Activated gamma-delta T cell treated with anti-CD3 and anti-CD28 coated beads, Interleukin-2, amount 50 U/mL, for 16 hours (primary cell): Measurements from ENCODE around the gene KLHDC4.
A peak's percentile ranks its signal among the peaks of the same experiment; 100 is the strongest.
"Not testable (repeated sequence)": the region's sequence is repeated elsewhere in the genome, so short reads cannot be mapped to it uniquely, and the experiment has no call there.

Experiments used
- DNase-seq: peaks from one replicate; pipeline ENCODE4 v3.0.0-alpha.2; 2020; ENCODE audit warnings: low read depth

KLHDC4 gene

DNA sequence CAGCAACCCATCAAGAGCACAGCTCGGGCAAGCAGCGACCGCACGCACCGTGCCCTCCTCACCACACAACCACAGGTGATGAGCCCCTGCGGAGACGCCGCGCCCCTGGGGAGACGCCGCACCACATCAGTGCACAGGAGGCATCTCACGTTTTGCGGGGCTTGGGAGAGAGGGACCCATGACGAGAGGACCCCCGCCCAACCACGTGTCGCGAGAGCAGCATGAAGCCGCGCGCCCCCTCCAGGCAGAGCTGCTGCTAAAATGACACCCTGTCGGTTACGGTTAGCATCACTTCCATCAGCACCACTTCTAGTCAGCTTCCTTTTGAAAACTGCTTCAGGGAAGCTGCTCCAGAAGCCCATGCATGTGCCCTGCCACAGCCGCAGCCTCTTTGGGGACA, 45.3 kb downstream of the KLHDC4 start:
- DNase-seq, result no peak

DNA sequence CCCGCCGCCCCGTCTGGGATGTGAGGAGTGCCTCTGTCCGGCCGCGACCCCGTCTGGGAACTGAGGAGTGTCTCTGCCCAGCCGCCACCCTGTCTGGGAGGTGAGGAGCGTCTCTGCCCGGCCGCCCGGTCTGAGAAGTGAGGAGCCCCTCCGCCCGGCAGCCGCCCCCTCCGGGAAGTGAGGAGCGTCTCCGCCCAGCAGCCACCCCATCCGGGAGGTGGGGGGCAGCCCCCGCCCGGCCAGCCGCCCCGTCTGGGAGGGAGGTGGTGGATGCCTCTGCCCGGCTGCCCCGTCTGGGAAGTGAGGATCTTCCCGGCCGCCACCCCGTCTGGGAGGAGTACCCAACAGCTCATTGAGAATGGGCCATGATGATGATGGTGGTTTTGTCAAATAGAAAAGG, 47.0 kb downstream of the KLHDC4 start:
- not testable (repeated sequence) for DNase-seq

DNA sequence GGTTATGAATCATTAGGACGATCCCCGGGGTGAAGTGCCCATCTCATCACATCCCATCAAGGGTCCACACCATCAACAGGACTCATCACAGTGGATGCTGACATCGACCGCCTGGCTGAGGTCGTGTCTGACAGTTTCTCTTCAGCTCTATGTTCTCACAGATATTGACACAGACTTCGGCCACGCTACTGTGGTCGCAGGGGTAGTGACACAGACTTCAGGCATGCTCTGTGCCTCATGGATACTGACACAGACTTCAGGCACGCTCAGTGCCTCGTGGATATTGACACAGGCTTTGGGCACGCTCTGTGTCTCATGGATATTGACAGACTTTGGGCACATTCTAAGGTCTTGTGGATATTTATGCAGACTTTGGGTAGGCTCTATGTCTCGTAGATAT, 50.1 kb downstream of the KLHDC4 start:
- DNase-seq, result no peak

DNA sequence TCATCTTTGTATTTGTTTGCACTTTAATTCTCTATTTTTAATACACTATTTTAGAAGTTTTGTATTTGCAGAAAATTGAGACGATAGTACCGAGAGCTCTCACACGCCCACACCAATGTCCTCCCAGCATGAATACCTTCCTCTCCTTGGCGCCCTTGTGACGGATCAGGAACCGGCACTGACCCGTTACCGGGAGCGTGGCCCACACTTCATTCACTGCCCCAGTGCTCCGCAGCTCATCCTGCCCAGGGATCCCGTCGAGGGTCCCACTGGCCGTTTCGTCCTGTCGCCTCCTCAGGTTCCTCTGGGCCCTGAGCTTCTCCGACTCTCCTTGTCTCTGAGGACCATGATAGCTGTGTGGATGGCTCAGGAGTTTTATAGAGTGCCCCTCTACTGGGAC, 50.6 kb downstream of the KLHDC4 start:
- DNase-seq, result no peak

DNA sequence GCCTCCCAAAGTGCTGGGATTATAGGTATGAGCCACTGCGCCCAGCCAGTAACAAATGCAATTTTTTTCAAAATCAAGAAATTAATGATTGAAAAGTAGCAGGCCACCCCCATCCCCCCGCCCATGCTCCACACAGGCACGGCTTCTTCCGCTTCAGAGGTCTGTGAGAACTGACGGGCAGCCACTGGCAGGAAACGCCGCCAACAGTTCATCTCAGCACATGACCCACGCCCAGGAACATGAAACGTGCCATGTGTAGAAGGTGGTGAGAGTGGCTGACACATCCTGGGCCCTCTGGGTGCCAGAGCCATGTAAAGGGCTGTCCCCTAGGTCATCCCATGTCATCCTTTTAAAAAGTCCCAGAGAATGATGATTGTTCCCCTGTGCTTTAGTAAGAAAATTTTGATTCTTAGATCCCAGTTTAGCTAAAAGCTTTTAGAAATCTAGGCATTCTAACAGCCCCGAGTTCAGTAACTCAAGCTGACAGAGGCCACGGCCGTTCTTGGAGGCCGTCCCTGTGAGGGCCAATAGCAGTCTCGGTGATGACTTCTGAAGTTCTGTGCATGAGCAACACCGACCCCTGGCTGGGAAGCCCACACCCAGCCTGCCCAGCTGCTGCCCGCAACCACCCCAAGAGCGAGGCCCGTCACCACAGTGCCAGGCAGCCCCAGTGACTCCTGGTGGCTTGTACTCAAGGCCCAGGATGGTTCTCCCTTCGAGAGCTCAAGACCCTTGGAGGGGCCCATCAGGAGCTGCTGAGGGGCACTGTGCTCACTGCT, 52.1 kb downstream of the KLHDC4 start:
- DNase-seq, result peak; percentile 33

DNA sequence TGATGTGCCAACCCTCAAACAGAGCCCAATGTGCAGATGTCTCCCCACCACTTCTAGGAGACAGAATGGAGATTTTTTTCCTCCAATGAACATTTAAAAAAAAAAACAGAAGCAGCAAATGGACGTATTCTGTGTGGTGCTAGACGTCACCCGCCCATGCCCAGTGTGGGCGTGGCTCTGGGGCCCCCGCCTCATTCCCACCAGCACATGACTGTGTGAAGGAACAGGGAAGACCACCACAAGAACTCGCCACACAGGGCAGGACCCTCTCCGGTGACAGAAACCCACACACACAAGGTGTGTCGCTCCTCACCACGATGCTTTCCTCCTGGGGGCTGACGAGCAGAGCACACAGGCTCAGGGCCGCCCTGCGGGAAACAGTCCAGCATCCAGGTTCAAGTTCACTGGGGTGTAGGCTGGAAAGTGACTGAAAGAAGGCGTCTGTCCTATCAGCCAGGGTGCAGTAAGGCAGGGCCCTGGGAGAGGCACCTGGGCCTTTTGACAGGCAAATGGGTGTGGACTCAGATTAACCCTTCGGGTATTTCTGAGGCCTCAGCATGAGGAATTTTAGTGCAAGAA, 53.5 kb downstream of the KLHDC4 start:
- DNase-seq, result no peak

DNA sequence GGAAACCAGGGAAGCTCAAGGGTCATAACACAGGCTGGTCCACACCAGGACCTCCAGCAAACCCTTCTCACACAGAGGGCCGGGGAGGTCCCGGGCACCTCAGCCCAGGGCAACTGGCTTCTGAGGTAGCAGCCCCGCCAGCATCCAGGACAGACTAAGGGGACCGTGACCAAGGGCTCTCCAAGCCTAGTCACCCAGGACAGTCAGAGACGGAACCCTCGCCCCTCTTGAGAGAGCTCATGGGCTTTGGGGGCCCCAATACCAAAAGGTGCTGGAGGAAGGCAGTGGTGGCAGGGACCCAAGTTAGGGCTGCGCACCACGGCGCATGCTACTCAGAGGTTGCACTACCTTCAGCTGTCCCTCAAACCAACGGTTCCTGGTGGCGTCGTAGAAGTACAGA, 54.9 kb downstream of the KLHDC4 start:
- no peak for DNase-seq

DNA sequence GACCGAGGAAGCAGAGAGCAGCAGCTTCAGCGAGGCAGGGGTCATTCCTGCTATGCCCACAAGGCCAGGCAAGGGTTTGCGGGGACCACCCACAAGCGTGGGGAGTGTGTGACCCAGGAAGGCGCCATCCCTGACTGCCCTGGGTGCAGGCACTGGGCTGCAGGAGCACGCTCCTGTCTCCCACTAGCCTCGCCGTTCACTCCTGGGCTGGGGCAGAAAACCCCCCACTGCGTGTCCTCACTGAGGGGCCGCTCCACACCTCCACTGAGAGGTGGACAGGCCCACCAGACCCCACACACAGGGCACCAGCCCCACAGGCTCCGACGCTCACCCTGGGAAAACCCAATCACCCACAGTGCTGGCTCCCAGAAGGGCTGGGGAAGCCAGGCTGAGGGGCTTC, 56.1 kb downstream of the KLHDC4 start:
- no peak for DNase-seq

DNA sequence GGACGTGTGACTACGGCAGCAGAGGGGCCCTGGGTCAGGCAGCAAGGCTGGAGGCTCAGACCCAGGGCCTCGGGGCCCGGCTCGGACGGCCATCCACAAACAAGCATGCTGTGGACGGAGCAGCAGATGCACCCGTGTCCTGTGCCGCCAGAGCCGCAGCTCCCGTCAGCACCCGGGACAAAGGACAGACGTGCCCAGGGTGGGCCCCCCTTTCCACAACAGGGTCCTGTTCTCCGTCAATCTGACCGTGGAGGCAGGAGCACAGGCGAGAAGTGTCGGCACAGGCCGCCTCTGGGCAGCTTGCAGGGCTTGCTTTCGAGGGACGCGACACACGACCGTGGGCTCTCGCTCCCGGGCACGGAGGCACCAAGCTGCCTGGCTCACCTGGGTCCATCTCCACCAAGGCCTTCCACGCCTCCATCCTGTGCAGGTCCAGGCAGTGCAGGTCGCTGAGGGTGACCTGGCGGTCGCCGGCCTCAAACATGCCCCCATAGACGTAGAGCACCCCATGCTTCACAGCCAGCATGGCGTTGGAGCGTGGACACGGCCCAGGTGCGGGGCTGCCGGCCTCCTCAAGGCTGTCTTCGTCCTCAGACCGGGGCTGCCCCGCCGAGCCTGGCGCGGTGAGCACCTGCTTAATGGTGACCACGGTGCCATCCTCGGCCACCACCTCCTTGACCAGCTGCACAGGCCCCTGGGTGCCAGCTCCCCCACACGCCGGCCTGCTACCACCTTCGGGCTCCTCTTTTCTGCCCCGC, 56.7 kb downstream of the KLHDC4 start:
- no peak for DNase-seq

DNA sequence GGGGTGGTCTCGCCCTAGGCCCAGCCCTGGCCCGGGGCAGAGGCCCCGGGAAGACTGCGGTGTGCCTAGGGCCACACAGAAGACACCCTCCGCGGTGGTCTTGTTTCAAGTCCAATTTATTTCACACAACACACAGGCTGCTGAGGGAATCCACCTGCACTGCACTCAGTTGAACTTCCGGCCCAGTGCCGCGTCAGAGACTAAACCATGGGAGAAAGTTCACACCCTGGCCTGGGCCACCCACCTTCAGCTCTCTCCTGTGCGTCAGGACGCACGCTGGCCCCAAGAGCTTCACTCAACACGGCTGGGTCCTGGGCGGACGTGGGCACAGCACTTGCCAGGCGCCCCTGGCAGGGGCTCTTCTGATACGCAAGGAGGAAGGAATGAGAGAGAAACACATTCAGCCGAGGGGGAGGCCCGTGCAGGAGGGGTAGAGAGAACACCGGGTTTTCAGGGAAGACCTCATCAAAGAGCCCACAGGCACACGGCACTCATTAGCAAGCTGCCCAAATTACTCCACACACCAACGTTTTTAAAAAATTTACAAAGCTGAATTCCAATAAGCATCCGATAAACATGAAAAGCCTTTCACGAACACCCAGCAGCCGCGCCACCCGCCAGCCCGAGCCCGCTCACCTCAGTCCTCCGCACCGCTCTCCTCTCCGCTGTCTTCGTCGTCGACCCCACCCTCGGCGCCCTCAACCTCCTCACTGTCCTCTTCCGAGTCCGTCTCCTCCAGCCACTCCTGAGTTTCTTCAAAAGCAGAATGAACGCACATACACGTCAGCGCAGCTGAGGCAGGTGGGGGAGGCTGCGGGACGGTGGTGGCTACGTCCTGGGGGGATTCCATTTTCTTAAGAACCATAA, 57.8 kb downstream of the KLHDC4 start:
- no peak for DNase-seq

DNA sequence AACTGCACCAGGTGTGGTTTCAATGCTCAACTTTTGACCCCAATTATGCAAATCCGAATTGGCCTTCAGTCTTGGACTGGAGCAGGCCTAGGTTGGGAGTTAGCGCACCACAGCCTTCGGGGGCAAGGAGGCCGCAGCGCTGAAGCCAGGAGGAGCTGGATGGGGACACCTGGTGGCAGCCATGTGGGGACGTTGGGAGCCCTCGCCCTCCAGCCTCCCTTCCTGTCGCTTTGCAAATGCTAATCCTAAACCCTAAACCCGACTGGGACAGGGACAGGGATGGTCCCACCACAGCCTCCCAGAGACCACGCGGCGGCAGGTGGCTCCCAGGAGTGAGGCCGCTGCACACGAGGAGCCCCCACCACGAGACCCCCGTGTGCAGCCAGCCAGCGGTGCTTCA, 58.7 kb downstream of the KLHDC4 start:
- no peak for DNase-seq

DNA sequence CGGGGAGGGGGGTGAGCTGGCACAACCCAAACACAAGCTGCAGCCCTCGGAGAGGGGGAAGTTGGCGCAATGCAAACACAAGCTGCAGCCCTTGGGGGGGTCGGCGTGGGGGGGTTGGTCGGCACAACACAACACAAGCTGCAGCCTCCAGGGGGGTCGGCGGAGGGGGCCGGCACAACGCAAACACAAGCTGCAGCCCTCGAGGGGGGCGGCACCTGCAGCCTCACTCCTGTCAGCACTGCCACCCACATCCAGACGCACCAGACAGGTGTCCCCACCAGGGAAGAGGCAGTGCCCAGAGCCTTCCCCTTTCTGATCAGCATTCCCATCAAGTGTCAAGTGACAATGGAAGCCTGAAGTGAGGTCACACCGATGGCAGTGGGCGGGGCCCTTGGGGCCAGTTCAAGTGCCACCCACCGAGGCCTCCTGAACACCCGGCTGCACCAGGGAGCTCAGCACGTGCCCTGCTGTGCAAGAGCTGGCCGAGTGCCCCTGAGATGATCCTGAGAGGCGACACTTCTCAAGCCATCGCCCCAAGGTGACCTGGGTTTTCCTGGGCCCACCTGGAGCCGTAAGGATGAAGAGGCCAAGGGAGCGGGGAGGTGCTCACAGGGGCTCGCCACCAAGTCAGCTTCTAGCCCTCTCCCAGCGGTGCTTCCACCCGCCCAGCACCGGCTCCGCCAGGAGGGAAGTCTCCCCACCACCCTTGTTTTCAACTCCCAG, 59.3 kb downstream of the KLHDC4 start:
- no peak for DNase-seq

DNA sequence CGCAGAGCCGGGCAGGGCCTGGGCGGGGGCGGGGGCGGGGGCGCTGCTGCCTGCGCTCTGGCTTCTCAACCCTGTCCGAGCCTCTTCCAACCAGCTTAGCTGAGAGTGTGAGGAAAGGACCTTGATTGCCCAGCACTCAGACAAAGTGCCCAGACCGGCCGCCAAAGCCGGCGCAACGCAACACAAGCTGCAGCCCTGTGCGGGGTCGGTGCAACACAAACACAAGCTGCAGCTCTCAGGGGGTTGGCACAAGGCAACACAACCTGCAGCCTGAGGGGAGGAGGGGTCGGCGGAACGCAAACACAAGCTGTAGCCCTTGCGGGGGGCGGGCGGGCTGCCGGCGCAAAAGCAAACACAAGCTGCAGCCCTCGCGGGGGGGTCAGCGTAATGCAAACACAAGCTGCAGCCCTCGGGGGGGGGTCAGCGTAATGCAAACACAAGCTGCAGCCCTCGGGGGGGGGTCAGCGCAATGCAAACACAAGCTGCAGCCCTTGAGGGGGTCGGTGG, 60.0 kb downstream of the KLHDC4 start:
- DNase-seq, result no peak

DNA sequence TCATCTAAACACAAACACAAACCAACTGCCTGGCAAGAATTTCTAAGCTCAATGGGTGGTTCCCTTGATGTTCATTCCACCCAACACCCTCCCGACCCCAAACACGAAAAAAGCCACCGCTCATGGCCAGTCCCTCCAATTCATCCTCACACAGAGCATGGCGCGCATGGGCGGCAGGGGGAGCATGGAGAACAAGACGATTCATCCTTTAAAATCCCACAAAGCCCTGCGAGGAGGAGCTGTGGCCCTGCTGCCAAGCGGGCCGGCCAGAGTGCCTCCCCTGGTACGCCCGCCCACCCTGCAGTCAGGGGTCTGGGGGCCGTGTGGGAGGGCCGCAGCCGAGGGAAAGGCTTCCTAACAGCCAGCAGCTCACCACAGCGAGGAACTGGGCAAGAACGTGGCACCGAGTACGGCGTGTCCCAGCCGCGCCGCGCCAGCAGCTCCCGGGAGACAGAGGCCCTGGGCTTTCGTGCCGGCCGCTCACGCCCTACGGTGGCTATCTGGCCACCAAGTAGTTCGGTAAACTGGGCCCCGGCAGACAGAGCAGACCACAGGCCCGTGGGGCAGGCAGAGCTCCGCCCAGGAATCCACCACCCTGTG, 60.9 kb downstream of the KLHDC4 start:
- DNase-seq, result no peak

DNA sequence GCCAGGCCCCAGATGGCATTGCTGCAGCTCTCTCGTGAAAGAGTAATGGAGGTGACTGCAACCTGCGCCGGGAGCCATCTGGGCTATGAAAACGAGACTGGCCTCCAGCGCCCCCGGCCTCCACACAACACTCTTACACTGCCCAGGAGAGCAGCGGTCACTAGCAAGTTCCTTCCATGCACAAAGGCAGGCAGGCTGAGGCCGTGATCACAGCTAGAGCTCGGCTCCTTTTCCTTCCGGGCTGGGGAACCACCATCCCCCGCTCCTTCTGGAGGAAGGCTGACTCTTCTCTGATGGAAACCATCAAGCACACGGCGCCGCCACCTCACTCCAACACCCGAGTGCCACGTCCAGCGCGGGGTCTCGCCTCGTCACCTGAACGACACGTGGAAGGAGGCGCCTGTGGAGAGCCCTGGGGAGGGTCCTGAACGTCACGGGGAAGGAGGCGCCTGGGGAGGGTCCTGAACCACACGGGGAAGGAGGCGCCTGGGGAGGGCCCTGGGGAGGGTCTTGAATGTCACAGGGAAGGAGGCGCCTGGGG, 61.9 kb downstream of the KLHDC4 start:
- DNase-seq, result no peak

DNA sequence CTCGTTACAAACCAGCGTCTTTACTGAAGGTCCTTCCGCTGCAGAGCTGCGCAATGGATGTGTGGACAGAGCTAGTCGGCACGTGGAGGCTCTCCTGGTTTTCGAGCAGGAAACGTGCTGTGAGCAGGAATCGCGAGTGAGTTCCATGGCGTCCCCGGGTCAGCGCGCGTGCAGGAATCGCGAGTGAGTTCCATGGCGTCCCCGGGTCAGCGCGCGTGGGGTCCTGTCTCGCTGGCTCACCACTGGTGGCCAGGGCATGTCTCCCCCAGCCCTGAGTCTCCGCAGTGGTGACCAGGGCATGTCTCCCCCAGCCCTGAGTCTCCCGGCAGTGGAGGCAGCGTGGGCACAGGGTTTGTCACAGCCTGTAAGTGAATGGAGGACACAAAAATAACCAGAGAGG, 62.7 kb downstream of the KLHDC4 start:
- no peak for DNase-seq

DNA sequence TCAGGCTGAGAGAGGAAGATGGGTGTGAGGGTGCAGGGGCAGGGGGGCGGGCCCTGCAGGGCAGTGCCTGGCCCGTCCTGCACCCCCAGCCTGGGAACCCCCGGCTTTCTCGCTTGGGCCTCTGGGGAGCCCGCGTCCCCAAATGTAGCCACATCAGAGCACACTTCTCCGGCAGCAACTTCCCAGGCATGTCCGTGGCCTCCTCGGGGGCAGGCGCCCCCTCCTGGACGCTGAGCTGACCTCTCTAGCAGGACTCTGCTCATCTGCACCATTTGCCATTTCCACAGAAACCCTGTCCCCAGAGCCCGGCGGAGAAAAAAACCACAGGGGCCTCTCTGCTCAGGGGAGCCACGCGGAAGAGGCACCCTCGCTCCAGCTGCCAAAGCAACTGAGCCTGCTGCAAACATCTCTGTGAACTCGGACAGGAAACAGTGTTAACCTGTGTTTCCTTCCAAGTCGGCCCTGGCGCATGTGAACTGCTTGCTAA, 63.4 kb downstream of the KLHDC4 start:
- peak; percentile 15 for DNase-seq

DNA sequence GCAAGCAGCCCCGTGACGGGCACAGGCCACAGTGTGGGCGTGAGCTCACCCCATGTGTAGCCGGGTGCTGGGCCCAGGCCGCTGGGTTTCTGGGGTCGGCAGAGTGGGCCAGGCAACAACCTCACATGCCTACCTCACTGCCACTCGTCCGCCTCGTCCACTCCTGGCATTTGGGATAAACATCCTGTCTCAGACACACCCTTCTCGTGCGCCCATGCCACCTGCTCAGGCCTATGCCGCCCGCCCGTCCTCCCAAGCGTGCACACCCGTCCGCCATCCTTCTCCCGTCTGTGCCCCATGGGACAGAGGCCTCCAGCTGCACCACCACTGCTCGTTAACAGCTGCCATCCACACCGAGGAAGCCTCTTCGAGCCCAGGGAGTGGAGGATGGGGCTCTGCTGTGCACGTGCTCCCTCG, 64.3 kb downstream of the KLHDC4 start:
- DNase-seq, result no peak

DNA sequence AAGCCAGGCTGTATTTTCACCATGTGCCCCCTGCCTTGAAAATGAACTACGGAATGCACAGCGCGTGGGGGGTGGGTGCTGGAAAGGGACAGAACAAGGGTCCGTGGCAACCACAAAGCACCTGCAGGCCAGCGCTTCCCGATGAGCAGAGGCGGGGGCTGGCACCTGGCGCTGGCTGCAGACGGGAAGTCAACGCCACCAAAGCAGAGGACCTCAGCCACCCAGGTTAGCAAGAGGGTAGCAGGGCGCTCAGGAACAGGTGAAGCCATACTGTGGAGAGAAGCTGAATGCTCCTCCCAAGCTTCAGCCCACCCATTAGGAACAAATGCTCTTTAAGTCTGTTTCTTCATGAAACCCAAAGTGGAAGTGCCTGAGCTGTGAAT, 64.7 kb downstream of the KLHDC4 start:
- DNase-seq, result no peak

DNA sequence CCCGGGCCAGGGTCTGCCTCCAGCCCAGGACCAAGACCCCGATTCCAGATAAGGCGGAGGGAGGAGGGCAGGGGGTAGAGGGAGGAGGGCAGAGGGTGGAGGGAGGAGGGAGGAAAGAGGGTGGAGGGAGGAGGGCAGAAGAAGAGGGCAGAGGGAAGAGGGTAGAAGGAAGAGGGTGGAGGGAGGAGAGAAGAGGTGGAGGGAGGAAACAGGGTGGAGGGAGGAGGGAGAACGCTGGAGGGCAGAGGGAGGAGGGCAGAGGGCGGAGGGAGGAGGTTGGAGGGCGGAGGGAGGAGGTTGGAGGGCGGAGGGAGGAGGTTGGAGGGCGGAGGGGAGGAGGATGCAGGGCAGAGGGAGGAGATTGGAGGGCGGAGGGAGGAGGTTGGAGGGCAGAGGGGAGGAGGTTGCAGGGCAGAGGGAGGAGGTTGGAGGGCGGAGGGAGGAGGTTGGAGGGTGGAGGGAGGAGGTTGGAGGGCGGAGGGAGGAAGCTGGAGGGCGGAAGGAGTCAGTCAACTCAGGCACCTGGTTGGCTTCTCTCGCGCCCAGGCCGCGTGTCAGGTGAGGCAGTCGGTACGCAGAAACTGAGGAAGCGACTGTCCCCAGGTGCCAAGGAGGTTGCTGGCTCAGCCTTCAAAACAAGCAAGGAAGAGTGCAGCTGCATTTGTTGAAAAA, 65.2 kb downstream of the KLHDC4 start:
- DNase-seq, result no peak
